ENCODE data around the gene RBM10. TPM values are rescaled to one million over a fixed set of nuclear protein-coding genes. Genes with fewer than 3 reads are reported as not detected.
"Not testable (repeated sequence)": the region's sequence is repeated elsewhere in the genome, so short reads cannot be mapped to it uniquely, and the experiment has no call there.

Gene RBM10
- total RNA-seq (10 to 100 TPM; 31.8 to 55.6 (median 47.6) TPM), polyA plus RNA-seq (10 to 100 TPM; 24.6 to 36.4 TPM), total RNA-seq (85.3 reads per million, percentile 82 among the genes with 10 or more reads in this experiment)

- Histone ChIP-seq H3K4me3 (ENCODE audit: low read length) (peak within 1 kb of the TSS; percentile 77), H3K27me3 (ENCODE audit: control insufficient read depth in 2 of 2, insufficient read depth in 2 of 2, low read length in 2 of 2) (no peaks in the 10 kb centered on the region), H3K36me3 (ENCODE audit: control insufficient read depth in 2 of 3, insufficient read depth in 3 of 3, low read length in 3 of 3) (peaks cover 0 to 25% (median 0%) of the 10 kb centered on the region in 3 experiments), H3K27ac (ENCODE audit: low read depth, low read length) (peak within 1 kb of the TSS; percentile 94), H3K9me3 (ENCODE audit: control insufficient read depth in 2 of 3, low read length in 3 of 3) (no peaks in the 10 kb centered on the region), H3K4me1 (ENCODE audit: control insufficient read depth in 2 of 2, insufficient read depth in 2 of 2, low read length in 2 of 2) (peaks cover 6 to 12% of the 10 kb centered on the region in 2 donors)
- intact Hi-C loops (cut with micrococcal nuclease) = loop anchor here (1.0 to 10.0 kb wide), 14 partner anchors 16 to 880 kb away; partner anchors contain the start of genes RP2 (in 2 of the 2), USP11 (in 2 of the 2), UXT (in 2 of the 2) and ZNF674 (in 2 of the 2)
- DNase-seq (peak; percentile 64 to 90 (median 87)), ATAC-seq (peak; percentile 95)
- Mint-ChIP-seq H3K9me3 (peaks cover 0 to 6% (median 0%) of the 10 kb centered on the region in 11 donors), H3K27me3 (no peaks in the 10 kb centered on the region), H3K36me3 (peaks cover 0 to 31% (median 28%) of the 10 kb centered on the region in 5 donors), H3K27ac (peak within 1 kb of the TSS; percentile 93 to 99 (median 96)), H3K4me3 (peak within 1 kb of the TSS; percentile 92 to 99 (median 96)), H3K4me1 (peaks cover 6 to 42% (median 26%) of the 10 kb centered on the region in 7 donors)
- CTCF ChIA-PET = interaction anchor here (0.6 to 1.8 kb wide), 4 partner anchors 15 to 213 kb away, joined by 3 to 4 read pairs (median 3); no protein-coding TSS in a partner anchor
- POLR2A ChIA-PET = interaction anchor here (0.8 to 2.8 kb wide), 13 partner anchors 10 to 1813 kb away, joined by 3 to 33 read pairs (median 3); partner anchors contain the start of genes CDK16, ELK1, OTUD5 and USP11
These were observed at the start of gene RBM10, which contains the start of gene NDUFB11 for GRCh38 chrX:47144626-47145394. TSS of gene RBM10 (plus strand) at chrX:47145221. CDS start at chrX:47147482, 2,261 bp downstream. TSS of gene NDUFB11 (minus strand) at chrX:47144702. CDS start at chrX:47144679, 23 bp downstream.

GRCh38 chrX:47097018-47097417, 48.0 kb upstream of the RBM10 start:
- ChIA-PET CTCF (no interaction called here), POLR2A (no interaction called here)
- H3K36me3 Mint-ChIP-seq = no peaks in the 10 kb centered on the region
- no peak overlapping the region for H3K27ac Mint-ChIP-seq
- no peak overlapping the region for H3K27ac ChIP-seq (ENCODE audit: low read depth, low read length)
- H3K27me3 Mint-ChIP-seq = no peaks in the 10 kb centered on the region
- intact Hi-C loops (cut with micrococcal nuclease) = loop anchor here in 1 of 2 donors (10.0 kb wide), 1 partner anchor 288 kb away; no protein-coding TSS in a partner anchor
- H3K9me3 Mint-ChIP-seq = no peaks in the 10 kb centered on the region
- H3K36me3 ChIP-seq (ENCODE audit: control insufficient read depth in 2 of 3, insufficient read depth in 3 of 3, low read length in 3 of 3) = no peaks in the 10 kb centered on the region
- H3K4me1 ChIP-seq (ENCODE audit: control insufficient read depth in 2 of 2, insufficient read depth in 2 of 2, low read length in 2 of 2) = no peaks in the 10 kb centered on the region
- H3K9me3 ChIP-seq (ENCODE audit: control insufficient read depth in 2 of 3, low read length in 3 of 3) = no peaks in the 10 kb centered on the region
- H3K27me3 ChIP-seq (ENCODE audit: control insufficient read depth in 2 of 2, insufficient read depth in 2 of 2, low read length in 2 of 2) = no peaks in the 10 kb centered on the region
- H3K4me3 ChIP-seq (ENCODE audit: low read length) = no peak overlapping the region
- no peaks in the 10 kb centered on the region for H3K4me1 Mint-ChIP-seq
- no peak for ATAC-seq
- DNase-seq = no peak
- H3K4me3 Mint-ChIP-seq = no peak overlapping the region

GRCh38 chrX:47098338-47099094, 46.5 kb upstream of the RBM10 start:
- Histone ChIP-seq H3K27me3 (ENCODE audit: control insufficient read depth in 2 of 2, insufficient read depth in 2 of 2, low read length in 2 of 2) (no peaks in the 10 kb centered on the region), H3K9me3 (ENCODE audit: control insufficient read depth in 2 of 3, low read length in 3 of 3) (no peaks in the 10 kb centered on the region), H3K36me3 (ENCODE audit: control insufficient read depth in 2 of 3, insufficient read depth in 3 of 3, low read length in 3 of 3) (no peaks in the 10 kb centered on the region), H3K4me1 (ENCODE audit: control insufficient read depth in 2 of 2, insufficient read depth in 2 of 2, low read length in 2 of 2) (no peaks in the 10 kb centered on the region), H3K27ac (ENCODE audit: low read depth, low read length) (no peak overlapping the region), H3K4me3 (ENCODE audit: low read length) (no peak overlapping the region)
- no peak for ATAC-seq
- H3K27ac Mint-ChIP-seq = no peak overlapping the region
- CTCF ChIA-PET = no interaction called here
- DNase-seq = no peak
- H3K4me1 Mint-ChIP-seq = no peaks in the 10 kb centered on the region
- no peaks in the 10 kb centered on the region for H3K27me3 Mint-ChIP-seq
- intact Hi-C loops (cut with micrococcal nuclease) = loop anchor here in 1 of 2 donors (10.0 kb wide), 1 partner anchor 286 kb away; no protein-coding TSS in a partner anchor
- no peak overlapping the region for H3K4me3 Mint-ChIP-seq
- no peaks in the 10 kb centered on the region for H3K36me3 Mint-ChIP-seq
- POLR2A ChIA-PET = no interaction called here
- no peaks in the 10 kb centered on the region for H3K9me3 Mint-ChIP-seq

GRCh38 chrX:47101206-47101605, 43.8 kb upstream of the RBM10 start:
- no peaks in the 10 kb centered on the region for H3K27me3 Mint-ChIP-seq
- Histone ChIP-seq H3K9me3 (ENCODE audit: control insufficient read depth in 2 of 3, low read length in 3 of 3) (no peaks in the 10 kb centered on the region), H3K27ac (ENCODE audit: low read depth, low read length) (no peak overlapping the region), H3K36me3 (ENCODE audit: control insufficient read depth in 2 of 3, insufficient read depth in 3 of 3, low read length in 3 of 3) (no peaks in the 10 kb centered on the region), H3K27me3 (ENCODE audit: control insufficient read depth in 2 of 2, insufficient read depth in 2 of 2, low read length in 2 of 2) (no peaks in the 10 kb centered on the region), H3K4me3 (ENCODE audit: low read length) (no peak overlapping the region), H3K4me1 (ENCODE audit: control insufficient read depth in 2 of 2, insufficient read depth in 2 of 2, low read length in 2 of 2) (no peaks in the 10 kb centered on the region)
- no peaks in the 10 kb centered on the region for H3K36me3 Mint-ChIP-seq
- ChIA-PET CTCF (no interaction called here), POLR2A (no interaction called here)
- ATAC-seq (no peak), DNase-seq (no peak)
- intact Hi-C loops (cut with micrococcal nuclease) = no loop called here
- H3K27ac Mint-ChIP-seq = peak overlapping the region in 1 of 9 donors; percentile 34
- H3K4me1 Mint-ChIP-seq = no peaks in the 10 kb centered on the region
- H3K9me3 Mint-ChIP-seq = no peaks in the 10 kb centered on the region
- H3K4me3 Mint-ChIP-seq = no peak overlapping the region

GRCh38 chrX:47110936-47111615, 33.9 kb upstream of the RBM10 start:
- H3K36me3 Mint-ChIP-seq; H3K4me1 Mint-ChIP-seq; H3K9me3 ChIP-seq (ENCODE audit: control insufficient read depth in 2 of 3, low read length in 3 of 3); H3K27ac ChIP-seq (ENCODE audit: low read depth, low read length); H3K36me3 ChIP-seq (ENCODE audit: control insufficient read depth in 2 of 3, insufficient read depth in 3 of 3, low read length in 3 of 3); H3K27me3 Mint-ChIP-seq; H3K4me1 ChIP-seq (ENCODE audit: control insufficient read depth in 2 of 2, insufficient read depth in 2 of 2, low read length in 2 of 2); DNase-seq; H3K4me3 Mint-ChIP-seq; H3K4me3 ChIP-seq (ENCODE audit: low read length); intact Hi-C loops (cut with micrococcal nuclease); ATAC-seq; H3K27ac Mint-ChIP-seq; H3K27me3 ChIP-seq (ENCODE audit: control insufficient read depth in 2 of 2, insufficient read depth in 2 of 2, low read length in 2 of 2): not testable (repeated sequence)
- CTCF ChIA-PET = interaction anchor here (0.7 kb wide), 1 partner anchor 290 kb away, joined by 3 read pairs; no protein-coding TSS in a partner anchor
- H3K9me3 Mint-ChIP-seq = peaks cover 0 to 11% (median 0%) of the 10 kb centered on the region in 11 donors
- POLR2A ChIA-PET = interaction anchor here (0.7 kb wide), 1 partner anchor 18 kb away, joined by 3 read pairs; no protein-coding TSS in a partner anchor

GRCh38 chrX:47112316-47112954, 32.6 kb upstream of the RBM10 start:
- no peak overlapping the region for H3K27ac Mint-ChIP-seq
- peaks cover 0 to 1% (median 0%) of the 10 kb centered on the region in 7 donors for H3K4me1 Mint-ChIP-seq
- peaks cover 0 to 6% (median 0%) of the 10 kb centered on the region in 5 donors for H3K36me3 Mint-ChIP-seq
- no peak overlapping the region for H3K27ac ChIP-seq (ENCODE audit: low read depth, low read length)
- H3K27me3 Mint-ChIP-seq = no peaks in the 10 kb centered on the region
- ATAC-seq (no peak), DNase-seq (no peak)
- no peaks in the 10 kb centered on the region for H3K9me3 ChIP-seq (ENCODE audit: control insufficient read depth in 2 of 3, low read length in 3 of 3)
- H3K4me1 ChIP-seq (ENCODE audit: control insufficient read depth in 2 of 2, insufficient read depth in 2 of 2, low read length in 2 of 2) = no peaks in the 10 kb centered on the region
- peaks cover 0 to 11% (median 0%) of the 10 kb centered on the region in 11 donors for H3K9me3 Mint-ChIP-seq
- ChIA-PET CTCF (no interaction called here), POLR2A (no interaction called here)
- H3K27me3 ChIP-seq (ENCODE audit: control insufficient read depth in 2 of 2, insufficient read depth in 2 of 2, low read length in 2 of 2) = no peaks in the 10 kb centered on the region
- no peaks in the 10 kb centered on the region for H3K36me3 ChIP-seq (ENCODE audit: control insufficient read depth in 2 of 3, insufficient read depth in 3 of 3, low read length in 3 of 3)
- H3K4me3 ChIP-seq (ENCODE audit: low read length) = no peak overlapping the region
- intact Hi-C loops (cut with micrococcal nuclease) = no loop called here
- H3K4me3 Mint-ChIP-seq = no peak overlapping the region

All from naive thymus-derived CD4-positive, alpha-beta T cell (primary cell).